AG10803 (cell line): Measurements from ENCODE around the gene SYNE4.

Experiments used
- DNase-seq: peaks from one replicate; pipeline ENCODE4 v3.0.0; 2010; ENCODE audit warnings: low read depth
- H3K4me3 ChIP-seq: 2 replicates; pipeline ENCODE4 v1.5.1; 2011; ENCODE audit warnings: mild to moderate bottlenecking, low read length, control low read depth
- CTCF ChIP-seq: conservative IDR thresholded peaks from 2 replicates; pipeline ENCODE4 v1.5.1; 2011; ENCODE audit warnings: mild to moderate bottlenecking, low read length, control low read depth, inconsistent platforms

The SYNE4 gene

GRCh38 chr19:36008336-36008978, at the start of gene SYNE4:
SYNE4 (minus strand) TSS chr19:36008813; CDS start chr19:36008681, 132 bp downstream.
- no peak for TF ChIP-seq CTCF
- no peak for DNase-seq
- peak within 1 kb of the TSS; percentile 57 for H3K4me3 ChIP-seq

- peak; percentile 88 for DNase-seq
- peak within 1 kb of the TSS; percentile 85 for H3K4me3 ChIP-seq
- TF ChIP-seq CTCF, result no peak
Measured at GRCh38 chr19:36054733-36055686, 46.4 kb upstream of the SYNE4 start, which contains the start of gene WDR62. WDR62 (plus strand) TSS chr19:36054897; CDS start chr19:36054972, 75 bp downstream.

- peak within 1 kb of the TSS; percentile 85 for H3K4me3 ChIP-seq
- peak; percentile 58 for TF ChIP-seq CTCF
- peak; percentile 99 for DNase-seq
Measured at GRCh38 chr19:36054119-36054732, 45.6 kb upstream of the SYNE4 start, which contains the start of gene THAP8. THAP8 (minus strand) TSS chr19:36054285; CDS start chr19:36054217, 68 bp downstream.

- H3K4me3 ChIP-seq, result no peak overlapping the region
- no peak for DNase-seq
- no peak for TF ChIP-seq CTCF
Measured at GRCh38 chr19:36051637-36052036, 43.0 kb upstream of the SYNE4 start.

GRCh38 chr19:36051236-36051635, 42.6 kb upstream of the SYNE4 start:
- TF ChIP-seq CTCF, result 0 out of 2 replicates have a peak, but pooled peaks have one; percentile 15
- DNase-seq, result no peak
- no peak overlapping the region for H3K4me3 ChIP-seq

GRCh38 chr19:36049080-36049698, 40.6 kb upstream of the SYNE4 start:
- no peak for DNase-seq
- no peak for TF ChIP-seq CTCF

More at GRCh38 chr19:36049080-36049698, 40.6 kb upstream of the SYNE4 start:
- H3K4me3 ChIP-seq, result no peak overlapping the region
